Neural crest cell (in vitro differentiated cells): ENCODE results near the gene RPS27A. TPM values are rescaled to one million over a fixed set of nuclear protein-coding genes. Genes with fewer than 3 reads are reported as not detected.
A peak's percentile ranks its signal among the peaks of the same experiment; 100 is the strongest.
"Not testable (repeated sequence)": the region's sequence is repeated elsewhere in the genome, so short reads cannot be mapped to it uniquely, and the experiment has no call there.

Source experiments
- DNase-seq: peaks from one replicate; pipeline ENCODE4 v3.0.0; 2021; ENCODE audit warnings: low read depth, mixed read lengths, low spot score
- H3K27ac Mint-ChIP-seq: one replicate; pipeline ENCODE4 v1.8.0; 2021; ENCODE audit warnings: mild to moderate bottlenecking, mixed read lengths; ENCODE audit not compliant: unreplicated experiment
- H3K27me3 Mint-ChIP-seq: 2 replicates; pipeline ENCODE4 v1.8.0; 2021; ENCODE audit warnings: low read depth, mild to moderate bottlenecking, mixed read lengths
- H3K36me3 Mint-ChIP-seq: 2 replicates; pipeline ENCODE4 v1.8.0; 2021; ENCODE audit warnings: low read depth, mild to moderate bottlenecking, mixed read lengths
- H3K4me1 Mint-ChIP-seq: 2 replicates; pipeline ENCODE4 v1.8.0; 2021; ENCODE audit warnings: mixed read lengths
- H3K4me3 Mint-ChIP-seq: one replicate; pipeline ENCODE4 v1.8.0; 2021; ENCODE audit warnings: mild to moderate bottlenecking, mixed read lengths
- H3K9me3 Mint-ChIP-seq: 2 replicates; pipeline ENCODE4 v1.8.0; 2021; ENCODE audit warnings: mixed read lengths
- CTCF ChIP-seq: fragments of 200-600 bp; sonication (generic); conservative IDR thresholded peaks from 2 replicates; pipeline ENCODE4 v1.5.0; 2021; ENCODE audit warnings: antibody characterized with exemption, mild to moderate bottlenecking
- total RNA-seq: library from RNA; stranded (reverse); gene quantifications from 2 replicates; pipeline ENCODE4 v1.2.1, GENCODE V29; 2021

The RPS27A gene
- total RNA-seq, 1 donor from 2014 or later, result 901 TPM

- no peak for TF ChIP-seq CTCF
- no peaks in the 10 kb centered on the region for H3K9me3 Mint-ChIP-seq
- peaks cover 12% of the 10 kb centered on the region for H3K36me3 Mint-ChIP-seq
- H3K27me3 Mint-ChIP-seq, result no peaks in the 10 kb centered on the region
- H3K27ac Mint-ChIP-seq, result no peak overlapping the region
- H3K4me1 Mint-ChIP-seq, result peaks cover 44% of the 10 kb centered on the region
- peak overlapping the region; percentile 95 for H3K4me3 Mint-ChIP-seq
- no peak for DNase-seq
Observed at GRCh38 chr2:55233658-55233940, 1.1 kb downstream of the RPS27A start.

DNA sequence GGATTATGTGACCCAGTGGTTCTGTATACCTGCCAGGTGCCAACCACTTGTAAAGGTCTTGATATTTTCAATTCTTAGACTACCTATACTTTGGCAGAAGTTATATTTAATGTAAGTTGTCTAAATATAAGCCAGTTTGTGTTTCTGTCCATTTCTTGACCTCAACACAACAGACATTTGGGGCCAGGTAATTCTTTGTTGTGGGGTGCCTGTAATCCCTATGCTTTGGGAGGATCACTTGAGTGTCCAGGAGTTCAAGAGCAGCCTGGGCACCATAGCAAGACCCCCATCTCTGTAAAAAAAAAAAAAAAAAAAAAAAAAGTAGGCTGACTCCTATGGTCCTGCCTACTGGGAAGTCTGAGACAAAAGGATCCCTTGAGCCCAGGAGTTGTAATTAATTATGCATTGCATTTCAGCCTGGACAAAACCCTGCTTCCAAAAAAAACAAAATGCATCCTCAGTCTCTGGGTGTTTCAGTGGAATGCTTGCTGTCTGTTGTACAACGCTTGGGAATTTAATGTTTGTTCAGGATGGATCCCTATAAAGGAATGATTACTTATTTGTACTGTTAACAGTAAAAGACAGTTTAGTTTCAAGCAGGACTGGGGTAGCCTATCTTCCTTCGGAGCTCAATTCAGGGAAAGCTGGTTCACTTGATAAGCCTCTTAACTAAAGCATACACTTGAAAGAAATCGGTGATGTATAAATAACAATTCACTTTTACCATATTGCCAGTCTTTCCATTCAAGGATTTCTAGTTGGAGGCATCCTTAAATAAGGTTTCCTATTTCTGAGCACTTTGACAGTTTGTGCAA, 3.4 kb downstream of the RPS27A start:
- Mint-ChIP-seq H3K27ac (no peak overlapping the region), H3K27me3 (no peaks in the 10 kb centered on the region), H3K4me1 (peaks cover 27% of the 10 kb centered on the region), H3K36me3 (peaks cover 10% of the 10 kb centered on the region), H3K9me3 (no peaks in the 10 kb centered on the region), H3K4me3 (peak overlapping the region; percentile 95)
- no peak for TF ChIP-seq CTCF
- DNase-seq, result no peak

DNA sequence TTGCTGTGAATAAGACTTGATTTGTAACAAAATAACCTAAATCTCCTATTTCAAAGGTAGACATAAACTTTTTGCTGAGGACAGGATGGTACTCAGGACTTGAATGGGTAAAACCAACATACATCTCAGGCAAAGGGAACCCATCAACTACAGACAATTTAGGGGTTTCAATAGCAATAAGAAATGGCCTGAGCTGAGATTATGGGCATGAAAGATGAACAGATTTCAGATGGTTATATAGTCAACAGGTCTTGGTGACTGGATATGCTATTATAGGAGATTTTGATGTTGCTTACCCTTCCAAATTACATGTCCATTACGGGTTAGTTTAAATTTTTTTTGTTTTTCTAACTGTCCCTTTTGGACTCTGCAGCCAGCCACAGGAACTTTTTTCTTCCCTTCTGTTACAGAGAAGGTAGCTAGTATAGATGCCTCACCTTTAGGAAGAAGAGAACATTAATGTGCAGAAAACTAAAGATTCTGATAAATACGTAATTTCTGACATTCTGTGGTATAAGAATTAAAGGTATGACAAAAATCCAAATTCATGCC, 4.6 kb downstream of the RPS27A start:
- TF ChIP-seq CTCF, result no peak
- Mint-ChIP-seq H3K27ac (no peak overlapping the region), H3K9me3 (no peaks in the 10 kb centered on the region), H3K4me1 (peaks cover 19% of the 10 kb centered on the region), H3K36me3 (peaks cover 10% of the 10 kb centered on the region), H3K27me3 (no peaks in the 10 kb centered on the region), H3K4me3 (no peak overlapping the region)
- no peak for DNase-seq

DNA sequence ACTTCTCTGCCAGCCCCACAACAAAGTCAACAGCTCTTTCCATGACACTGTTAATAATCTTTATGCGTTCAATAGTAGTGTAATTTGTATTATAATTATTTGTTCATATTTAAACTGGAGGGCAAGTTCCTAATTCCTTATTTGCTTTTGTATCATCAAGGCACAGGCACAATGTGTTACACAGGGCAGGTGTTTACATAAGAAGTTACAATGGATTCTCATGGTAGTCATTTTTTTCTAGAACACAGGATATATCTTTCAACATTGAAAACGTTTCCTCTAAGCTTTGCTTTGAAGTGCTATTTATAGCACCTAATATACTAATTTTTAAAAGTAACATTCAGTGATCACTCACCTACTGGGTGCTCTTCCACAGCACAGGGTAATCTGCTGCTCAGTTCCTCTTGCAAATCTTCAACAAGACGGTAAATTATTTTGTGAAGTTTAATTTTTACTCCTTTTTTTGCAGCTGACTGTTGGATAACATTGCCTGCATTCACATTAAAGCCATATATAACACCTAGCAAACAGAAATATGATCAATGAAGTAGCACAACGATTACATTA, 7.3 kb downstream of the RPS27A start:
- Mint-ChIP-seq H3K4me1 (no peaks in the 10 kb centered on the region), H3K36me3 (peaks cover 4% of the 10 kb centered on the region), H3K4me3 (no peak overlapping the region), H3K27me3 (no peaks in the 10 kb centered on the region), H3K9me3 (no peaks in the 10 kb centered on the region), H3K27ac (no peak overlapping the region)
- no peak for TF ChIP-seq CTCF
- no peak for DNase-seq

DNA sequence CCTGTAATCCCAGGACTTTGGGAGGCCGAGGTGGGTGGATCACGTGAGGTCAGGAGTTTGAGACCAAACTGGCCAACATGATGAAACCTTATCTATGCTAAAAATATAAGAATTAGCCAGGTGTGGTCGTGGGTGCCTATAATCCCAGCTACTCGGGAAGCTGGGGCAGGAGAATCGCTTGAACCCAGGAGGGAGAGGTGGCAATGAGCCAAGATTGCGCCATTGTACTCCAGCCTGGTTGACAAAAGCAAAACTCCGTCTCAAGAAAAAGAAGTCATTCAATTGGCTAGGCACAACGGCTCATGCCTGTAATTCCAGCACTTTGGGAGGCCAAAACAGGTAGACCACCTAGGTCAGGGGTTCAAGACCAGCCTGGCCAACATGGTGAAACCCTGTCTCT, 9.1 kb downstream of the RPS27A start:
- not testable (repeated sequence) for H3K9me3 Mint-ChIP-seq, H3K4me3 Mint-ChIP-seq, H3K4me1 Mint-ChIP-seq, H3K27ac Mint-ChIP-seq, H3K27me3 Mint-ChIP-seq, DNase-seq, H3K36me3 Mint-ChIP-seq

GRCh38 chr2:55242617-55243016, 10.1 kb downstream of the RPS27A start:
- Mint-ChIP-seq H3K9me3 (no peaks in the 10 kb centered on the region), H3K4me1 (no peaks in the 10 kb centered on the region), H3K27me3 (no peaks in the 10 kb centered on the region), H3K36me3 (peaks cover 2% of the 10 kb centered on the region), H3K27ac (no peak overlapping the region), H3K4me3 (no peak overlapping the region)
- no peak for TF ChIP-seq CTCF
- DNase-seq, result no peak
